HepG2 (cell line): ENCODE measurements around the gene WDSUB1. TPM values are rescaled to one million over a fixed set of nuclear protein-coding genes. Genes with fewer than 3 reads are reported as not detected.

Experiments used
- ADNP ChIP-seq: sonication (generic); formaldehyde crosslinking; IDR thresholded peaks from 2 replicates; pipeline ENCODE4 v1.4.0; 2020; ENCODE audit warnings: missing genetic modification reagents
- ATF6 ChIP-seq: sonication (generic); formaldehyde crosslinking; conservative IDR thresholded peaks from 2 replicates; pipeline ENCODE4 v1.4.0; 2020; ENCODE audit warnings: missing genetic modification reagents
- CERS6 ChIP-seq: sonication (generic); formaldehyde crosslinking; IDR thresholded peaks from 2 replicates; pipeline ENCODE4 v1.5.0; 2020; ENCODE audit warnings: missing genetic modification reagents
- DMAP1 ChIP-seq: IDR thresholded peaks from 2 replicates; pipeline ENCODE4 v1.6.1; 2016
- ELK4 ChIP-seq: sonication (generic); formaldehyde crosslinking; IDR thresholded peaks from 2 replicates; pipeline ENCODE4 v1.9.0; 2021; ENCODE audit warnings: missing genetic modification reagents, borderline replicate concordance
- FOXK2 ChIP-seq: fragments of 450-650 bp; IDR thresholded peaks from 2 replicates; pipeline ENCODE4 v1.6.1; 2016
- FOXM1 ChIP-seq: sonication (generic); formaldehyde crosslinking; IDR thresholded peaks from 2 replicates; pipeline ENCODE4 v1.5.0; 2020; ENCODE audit warnings: missing genetic modification reagents
- POLR2G ChIP-seq: fragments of 200-400 bp; formaldehyde crosslinking; IDR thresholded peaks from 2 replicates; pipeline ENCODE4 v1.6.1; 2018; ENCODE audit warnings: mild to moderate bottlenecking, low read depth, low read length, moderate library complexity
- YEATS4 ChIP-seq: sonication (generic); formaldehyde crosslinking; IDR thresholded peaks from 2 replicates; pipeline ENCODE4 v1.4.0; 2020; ENCODE audit warnings: missing genetic modification reagents, borderline replicate concordance
- ZNF468 ChIP-seq: sonication (generic); formaldehyde crosslinking; IDR thresholded peaks from 2 replicates; pipeline ENCODE4 v1.8.0; 2022; ENCODE audit warnings: mild to moderate bottlenecking, moderate library complexity, missing genetic modification reagents
- ZNF670 ChIP-seq: sonication (generic); formaldehyde crosslinking; IDR thresholded peaks from 2 replicates; pipeline ENCODE4 v1.8.0; 2022; ENCODE audit warnings: mild to moderate bottlenecking, missing genetic modification reagents, borderline replicate concordance
- polyA plus RNA-seq, 8 experiments: library from polyadenylated mRNA; depleted of rRNA in 3 of 8; stranded (reverse) in 7 of 8; unstranded in 1 of 8; fragments of >200 nt; fragmentation: Illumina TruSeq in 4 of 8; extraction: Trizol in 4 of 8; gene quantifications; 2 replicates each; pipeline versions ENCODE4 v1.2.1 to v1.2.3, GENCODE V29; 2011 to 2016; ENCODE audit warnings: low read depth in 4 of 8, missing spikeins in 1 of 8, mixed read lengths in 1 of 8; ENCODE audit not compliant: insufficient read depth in 1 of 8
- total RNA-seq, 5 experiments: library from RNA; depleted of rRNA; stranded (reverse); fragments of >200 nt; fragmentation: Illumina TruSeq; extraction: Trizol; gene quantifications; 2 replicates each; pipeline ENCODE4 v1.2.3, GENCODE V29; 2016; ENCODE audit warnings: low read depth in 1 of 5
- TF ChIP-seq, protein P1 (sequence below): sonication (generic); formaldehyde crosslinking; IDR thresholded peaks from 2 replicates; pipeline ENCODE4 v1.8.0; 2022; ENCODE audit warnings: mild to moderate bottlenecking, missing genetic modification reagents
- TF ChIP-seq, protein P2 (sequence below), 2 experiments: sonication (generic) in 1 of 2; formaldehyde crosslinking in 1 of 2; IDR thresholded peaks; 2 replicates each; pipeline versions ENCODE4 v1.4.0 to v1.6.1; 2016 to 2020; ENCODE audit warnings: borderline replicate concordance in 1 of 2, low read depth in 1 of 2, mild to moderate bottlenecking in 1 of 2, missing genetic modification reagents in 1 of 2
- TF ChIP-seq, protein P3 (sequence below): sonication (generic); formaldehyde crosslinking; IDR thresholded peaks from 2 replicates; pipeline ENCODE4 v1.8.1; 2022; ENCODE audit warnings: mild to moderate bottlenecking, missing genetic modification reagents
- TF ChIP-seq, protein P4 (sequence below): sonication (generic); formaldehyde crosslinking; IDR thresholded peaks from 2 replicates; pipeline ENCODE4 v1.8.1; 2023; ENCODE audit warnings: missing genetic modification reagents, inconsistent platforms, borderline replicate concordance

The WDSUB1 gene
- total and polyA plus RNA-seq, 2 of the 13 experiments (the other 11 are each of a cell fraction or from before 2014, with no cell fraction given), result 10.1 to 10.7 TPM

GRCh38 chr2:159285929-159286708 is at the start of gene WDSUB1 (continued):
- TF ChIP-seq FOXM1 (CRISPR knock-in tag) (peak; percentile 52; the same call in 1 of the 2 replicates), ADNP (CRISPR knock-in tag) (no peak), CERS6 (no peak), ELK4 (CRISPR knock-in tag) (no peak), YEATS4 (CRISPR knock-in tag) (peak; percentile 78; the same call in 1 of the 2 replicates), ZNF468 (CRISPR knock-in tag) (peak; percentile 95), ATF6 (CRISPR knock-in tag) (no peak), ZNF670 (CRISPR knock-in tag) (peak; percentile 86; the same call in 1 of the 2 replicates), FOXK2 (no peak), POLR2G (no peak), DMAP1 (CRISPR knock-in tag) (peak; percentile 7; the same call in 1 of the 2 replicates)
- TF ChIP-seq, protein P1, sequence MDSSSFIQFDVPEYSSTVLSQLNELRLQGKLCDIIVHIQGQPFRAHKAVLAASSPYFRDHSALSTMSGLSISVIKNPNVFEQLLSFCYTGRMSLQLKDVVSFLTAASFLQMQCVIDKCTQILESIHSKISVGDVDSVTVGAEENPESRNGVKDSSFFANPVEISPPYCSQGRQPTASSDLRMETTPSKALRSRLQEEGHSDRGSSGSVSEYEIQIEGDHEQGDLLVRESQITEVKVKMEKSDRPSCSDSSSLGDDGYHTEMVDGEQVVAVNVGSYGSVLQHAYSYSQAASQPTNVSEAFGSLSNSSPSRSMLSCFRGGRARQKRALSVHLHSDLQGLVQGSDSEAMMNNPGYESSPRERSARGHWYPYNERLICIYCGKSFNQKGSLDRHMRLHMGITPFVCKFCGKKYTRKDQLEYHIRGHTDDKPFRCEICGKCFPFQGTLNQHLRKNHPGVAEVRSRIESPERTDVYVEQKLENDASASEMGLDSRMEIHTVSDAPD (CRISPR knock-in tag), result peak; percentile 88
- TF ChIP-seq, protein P2, sequence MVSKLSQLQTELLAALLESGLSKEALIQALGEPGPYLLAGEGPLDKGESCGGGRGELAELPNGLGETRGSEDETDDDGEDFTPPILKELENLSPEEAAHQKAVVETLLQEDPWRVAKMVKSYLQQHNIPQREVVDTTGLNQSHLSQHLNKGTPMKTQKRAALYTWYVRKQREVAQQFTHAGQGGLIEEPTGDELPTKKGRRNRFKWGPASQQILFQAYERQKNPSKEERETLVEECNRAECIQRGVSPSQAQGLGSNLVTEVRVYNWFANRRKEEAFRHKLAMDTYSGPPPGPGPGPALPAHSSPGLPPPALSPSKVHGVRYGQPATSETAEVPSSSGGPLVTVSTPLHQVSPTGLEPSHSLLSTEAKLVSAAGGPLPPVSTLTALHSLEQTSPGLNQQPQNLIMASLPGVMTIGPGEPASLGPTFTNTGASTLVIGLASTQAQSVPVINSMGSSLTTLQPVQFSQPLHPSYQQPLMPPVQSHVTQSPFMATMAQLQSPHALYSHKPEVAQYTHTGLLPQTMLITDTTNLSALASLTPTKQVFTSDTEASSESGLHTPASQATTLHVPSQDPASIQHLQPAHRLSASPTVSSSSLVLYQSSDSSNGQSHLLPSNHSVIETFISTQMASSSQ (IDR thresholded peaks at IDR 0.05; ENCODE audit: low read depth), result 0 out of 2 replicates have a peak, but pooled peaks have one; percentile 1
- TF ChIP-seq, protein P2 (CRISPR knock-in tag; IDR thresholded peaks at IDR 0.05; ENCODE audit: borderline replicate concordance), result peak; percentile 58; the same call in 1 of the 2 replicates
- TF ChIP-seq, protein P3, sequence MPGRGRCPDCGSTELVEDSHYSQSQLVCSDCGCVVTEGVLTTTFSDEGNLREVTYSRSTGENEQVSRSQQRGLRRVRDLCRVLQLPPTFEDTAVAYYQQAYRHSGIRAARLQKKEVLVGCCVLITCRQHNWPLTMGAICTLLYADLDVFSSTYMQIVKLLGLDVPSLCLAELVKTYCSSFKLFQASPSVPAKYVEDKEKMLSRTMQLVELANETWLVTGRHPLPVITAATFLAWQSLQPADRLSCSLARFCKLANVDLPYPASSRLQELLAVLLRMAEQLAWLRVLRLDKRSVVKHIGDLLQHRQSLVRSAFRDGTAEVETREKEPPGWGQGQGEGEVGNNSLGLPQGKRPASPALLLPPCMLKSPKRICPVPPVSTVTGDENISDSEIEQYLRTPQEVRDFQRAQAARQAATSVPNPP (CRISPR knock-in tag), result peak; percentile 96
- TF ChIP-seq, protein P4, sequence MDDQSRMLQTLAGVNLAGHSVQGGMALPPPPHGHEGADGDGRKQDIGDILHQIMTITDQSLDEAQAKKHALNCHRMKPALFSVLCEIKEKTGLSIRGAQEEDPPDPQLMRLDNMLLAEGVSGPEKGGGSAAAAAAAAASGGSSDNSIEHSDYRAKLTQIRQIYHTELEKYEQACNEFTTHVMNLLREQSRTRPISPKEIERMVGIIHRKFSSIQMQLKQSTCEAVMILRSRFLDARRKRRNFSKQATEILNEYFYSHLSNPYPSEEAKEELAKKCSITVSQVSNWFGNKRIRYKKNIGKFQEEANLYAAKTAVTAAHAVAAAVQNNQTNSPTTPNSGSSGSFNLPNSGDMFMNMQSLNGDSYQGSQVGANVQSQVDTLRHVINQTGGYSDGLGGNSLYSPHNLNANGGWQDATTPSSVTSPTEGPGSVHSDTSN (CRISPR knock-in tag), result peak; percentile 77; the same call in 1 of the 2 replicates
